ENCODE results near the gene CASTOR1.

Gene CASTOR1

GRCh38 chr22:30318799-30319419 is 29.6 kb upstream of the CASTOR1 start:
- no peak for DNase-seq

GRCh38 chr22:30317778-30318177 is 28.5 kb upstream of the CASTOR1 start:
- no peak for DNase-seq

GRCh38 chr22:30315962-30316576 is 26.8 kb upstream of the CASTOR1 start:
- no peak for DNase-seq

GRCh38 chr22:30314915-30315314 is 25.6 kb upstream of the CASTOR1 start:
- DNase-seq = no peak

- DNase-seq = no peak
These were observed 24.4 kb upstream of the CASTOR1 start for GRCh38 chr22:30313527-30314363.

- DNase-seq = no peak
These were observed 22.7 kb upstream of the CASTOR1 start for GRCh38 chr22:30312053-30312452.

- DNase-seq = no peak
These were observed 21.8 kb upstream of the CASTOR1 start for GRCh38 chr22:30310881-30311771.

GRCh38 chr22:30309951-30310741 is 20.8 kb upstream of the CASTOR1 start:
- DNase-seq = peak; percentile 15

GRCh38 chr22:30308518-30309230 is 19.4 kb upstream of the CASTOR1 start:
- no peak for DNase-seq

- no peak for DNase-seq
These were observed 18.8 kb upstream of the CASTOR1 start for GRCh38 chr22:30308093-30308492.

- DNase-seq = no peak
These were observed 17.8 kb upstream of the CASTOR1 start for GRCh38 chr22:30307041-30307574.

GRCh38 chr22:30306627-30307011 is 17.3 kb upstream of the CASTOR1 start:
- no peak for DNase-seq

GRCh38 chr22:30305906-30306626 is 16.8 kb upstream of the CASTOR1 start:
- no peak for DNase-seq

- DNase-seq = no peak
These were observed 16.2 kb upstream of the CASTOR1 start for GRCh38 chr22:30305519-30305905.

GRCh38 chr22:30304495-30305244 is 15.4 kb upstream of the CASTOR1 start:
- no peak for DNase-seq

GRCh38 chr22:30302810-30303138 is 13.5 kb upstream of the CASTOR1 start:
- no peak for DNase-seq

- no peak for DNase-seq
These were observed 12.9 kb upstream of the CASTOR1 start for GRCh38 chr22:30301995-30302809.

- no peak for DNase-seq
These were observed 10.0 kb upstream of the CASTOR1 start for GRCh38 chr22:30299322-30299721.

Measured in NCI-H1436 treated with DMSO at 0.1 percent for 48 hours (cell line).